GM23338 (cell line): ENCODE data around the gene HMGCS1. TPM values are rescaled to one million over a fixed set of nuclear protein-coding genes. Genes with fewer than 3 reads are reported as not detected.

Experiments
- ATAC-seq: fragments of 200-7000 bp; cut with Tn5 transposase; 3 replicates; pipeline ENCODE4 v1.9.1; 2020
- DNase-seq: peaks from one replicate; pipeline ENCODE4 v3.0.0-alpha.2; 2015; ENCODE audit warnings: low spot score
- H2AFZ ChIP-seq: fragments of 200-600 bp; sonication (generic); 2 replicates; pipeline ENCODE4 v1.8.0; 2016; ENCODE audit warnings: antibody characterized with exemption, mild to moderate bottlenecking, moderate library complexity
- H3F3A ChIP-seq: fragments of 200-600 bp; sonication (generic); replicated peaks from 2 replicates; pipeline ENCODE4 v1.8.0; 2017; ENCODE audit warnings: antibody characterized with exemption, mixed run types, low read depth
- H3K27ac ChIP-seq: fragments of 200-600 bp; sonication (generic); 2 replicates; pipeline ENCODE4 v1.6.1; 2016; ENCODE audit warnings: low read depth
- H3K27me3 ChIP-seq: fragments of 200-600 bp; sonication (generic); 2 replicates; pipeline ENCODE4 v1.8.0; 2016; ENCODE audit warnings: mild to moderate bottlenecking, mixed run types, moderate library complexity; ENCODE audit not compliant: insufficient read depth
- H3K36me3 ChIP-seq: fragments of 200-600 bp; sonication (generic); 2 replicates; pipeline ENCODE4 v1.8.0; 2016; ENCODE audit warnings: mild to moderate bottlenecking; ENCODE audit not compliant: insufficient read depth
- H3K4me1 ChIP-seq: fragments of 200-600 bp; sonication (generic); 2 replicates; pipeline ENCODE4 v1.8.0; 2016; ENCODE audit warnings: mild to moderate bottlenecking, moderate library complexity; ENCODE audit not compliant: insufficient read depth
- H3K4me2 ChIP-seq: fragments of 200-600 bp; sonication (generic); 2 replicates; pipeline ENCODE4 v1.7.1; 2017; ENCODE audit warnings: mixed run types
- H3K4me3 ChIP-seq: fragments of 200-600 bp; sonication (generic); 2 replicates; pipeline ENCODE4 v1.6.1; 2016; ENCODE audit warnings: mixed run types
- H3K79me2 ChIP-seq: fragments of 200-600 bp; sonication (generic); replicated peaks from 2 replicates; pipeline ENCODE4 v1.8.0; 2017; ENCODE audit warnings: mild to moderate bottlenecking; ENCODE audit not compliant: insufficient read depth
- H3K9me2 ChIP-seq: fragments of 200-600 bp; sonication (generic); 2 replicates; pipeline ENCODE4 v1.8.0; 2017; ENCODE audit not compliant: insufficient read depth
- H4K20me1 ChIP-seq: fragments of 200-600 bp; sonication (generic); replicated peaks from 2 replicates; pipeline ENCODE4 v1.8.0; 2017; ENCODE audit warnings: mild to moderate bottlenecking; ENCODE audit not compliant: insufficient read depth
- H3K27ac Mint-ChIP-seq: 2 replicates; pipeline ENCODE4 v1.8.0; 2020; ENCODE audit warnings: inconsistent platforms, mild to moderate bottlenecking, moderate library complexity, mixed read lengths
- H3K27me3 Mint-ChIP-seq: 3 replicates; pipeline ENCODE4 v1.8.0; 2022; ENCODE audit warnings: low read depth, mild to moderate bottlenecking, moderate library complexity, mixed read lengths, inconsistent platforms; ENCODE audit not compliant: insufficient read depth, poor library complexity
- H3K36me3 Mint-ChIP-seq: 3 replicates; pipeline ENCODE4 v1.8.0; 2021; ENCODE audit warnings: low read depth, mild to moderate bottlenecking, inconsistent platforms, moderate library complexity, mixed read lengths
- H3K4me1 Mint-ChIP-seq: 3 replicates; pipeline ENCODE4 v1.8.0; 2020; ENCODE audit warnings: mild to moderate bottlenecking, inconsistent platforms, mixed read lengths
- H3K4me3 Mint-ChIP-seq: 3 replicates; pipeline ENCODE4 v1.8.0; 2021; ENCODE audit warnings: moderate library complexity, mild to moderate bottlenecking, inconsistent platforms, mixed read lengths
- H3K9me3 Mint-ChIP-seq: 3 replicates; pipeline ENCODE4 v1.8.0; 2020; ENCODE audit warnings: moderate library complexity, mild to moderate bottlenecking, inconsistent platforms, mixed read lengths
- CREB1 ChIP-seq: fragments of 250-450 bp; sonication (Bioruptor Pico); IDR thresholded peaks from 2 replicates; pipeline ENCODE4 v1.5.0; 2020; ENCODE audit warnings: low read depth, mild to moderate bottlenecking, moderate library complexity
- EZH2phosphoT487 ChIP-seq: fragments of 200-600 bp; sonication (generic); IDR thresholded peaks from one replicate; pipeline ENCODE4 v1.8.1; 2018; ENCODE audit warnings: antibody characterized with exemption; ENCODE audit not compliant: unreplicated experiment
- JUNB ChIP-seq: IDR thresholded peaks from one replicate; pipeline ENCODE4 v1.6.1; 2016; ENCODE audit warnings: antibody characterized with exemption; ENCODE audit not compliant: unreplicated experiment
- NANOG ChIP-seq: IDR thresholded peaks from 2 replicates; pipeline ENCODE4 v1.6.1; 2016; ENCODE audit warnings: antibody characterized with exemption, borderline replicate concordance
- POLR2AphosphoS5 ChIP-seq: IDR thresholded peaks from 2 replicates; pipeline ENCODE4 v1.6.1; 2016; ENCODE audit warnings: antibody characterized with exemption, low read depth
- ZNF114 ChIP-seq: fragments of 250-450 bp; sonication (Bioruptor Pico); IDR thresholded peaks from 2 replicates; pipeline ENCODE4 v1.5.0; 2020; ENCODE audit warnings: mild to moderate bottlenecking, moderate library complexity
- ZNF331 ChIP-seq: fragments of 250-450 bp; sonication (Bioruptor Pico); IDR thresholded peaks from 2 replicates; pipeline ENCODE4 v1.5.0; 2020; ENCODE audit warnings: low read depth, mild to moderate bottlenecking, moderate library complexity
- polyA plus RNA-seq: library from polyadenylated mRNA; unstranded; fragments of >200 nt; fragmentation: Nextera tagmentation; extraction: Ambion mirVana; gene quantifications from 2 replicates; pipeline ENCODE4 v1.2.1, GENCODE V29; 2016
- total RNA-seq: library from RNA; depleted of rRNA; stranded (reverse); fragments of >200 nt; shearing (Covaris generic); gene quantifications from 2 replicates; pipeline ENCODE4 v1.2.3, GENCODE V29; 2014
- TF ChIP-seq, protein P1 (sequence below): IDR thresholded peaks from one replicate; pipeline ENCODE4 v1.6.1; 2018; ENCODE audit warnings: antibody characterized with exemption; ENCODE audit not compliant: unreplicated experiment
- TF ChIP-seq, protein P2 (sequence below): fragments of 250-450 bp; sonication (Bioruptor Pico); IDR thresholded peaks from 2 replicates; pipeline ENCODE4 v1.5.0; 2020; ENCODE audit warnings: mild to moderate bottlenecking, moderate library complexity

Gene HMGCS1
- total and polyA plus RNA-seq, 2 experiments from 2014 or later: 172 to 278 TPM

DNA sequence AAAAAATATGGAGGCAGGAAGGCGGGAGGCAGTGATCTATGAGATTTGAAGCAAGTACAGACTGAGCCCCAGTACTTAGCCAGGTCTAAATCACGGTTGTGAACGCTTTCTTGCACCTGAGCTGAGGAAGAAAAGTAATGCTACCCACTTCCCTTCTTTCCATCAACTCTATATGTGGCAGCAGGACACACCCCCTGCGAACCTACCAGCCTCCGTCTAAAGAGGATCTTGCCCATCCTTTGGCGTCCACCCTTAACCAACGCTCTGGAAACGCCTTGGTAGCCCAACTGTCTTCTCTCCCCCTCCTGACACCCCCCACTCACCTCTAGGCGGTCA, 545 bp downstream of the HMGCS1 start:
- peaks cover 56% of the 10 kb centered on the region for H3K79me2 ChIP-seq
- no peak for TF ChIP-seq POLR2AphosphoS5
- no peak for TF ChIP-seq JUNB
- no peak for TF ChIP-seq EZH2phosphoT487
- TF ChIP-seq, protein P1, sequence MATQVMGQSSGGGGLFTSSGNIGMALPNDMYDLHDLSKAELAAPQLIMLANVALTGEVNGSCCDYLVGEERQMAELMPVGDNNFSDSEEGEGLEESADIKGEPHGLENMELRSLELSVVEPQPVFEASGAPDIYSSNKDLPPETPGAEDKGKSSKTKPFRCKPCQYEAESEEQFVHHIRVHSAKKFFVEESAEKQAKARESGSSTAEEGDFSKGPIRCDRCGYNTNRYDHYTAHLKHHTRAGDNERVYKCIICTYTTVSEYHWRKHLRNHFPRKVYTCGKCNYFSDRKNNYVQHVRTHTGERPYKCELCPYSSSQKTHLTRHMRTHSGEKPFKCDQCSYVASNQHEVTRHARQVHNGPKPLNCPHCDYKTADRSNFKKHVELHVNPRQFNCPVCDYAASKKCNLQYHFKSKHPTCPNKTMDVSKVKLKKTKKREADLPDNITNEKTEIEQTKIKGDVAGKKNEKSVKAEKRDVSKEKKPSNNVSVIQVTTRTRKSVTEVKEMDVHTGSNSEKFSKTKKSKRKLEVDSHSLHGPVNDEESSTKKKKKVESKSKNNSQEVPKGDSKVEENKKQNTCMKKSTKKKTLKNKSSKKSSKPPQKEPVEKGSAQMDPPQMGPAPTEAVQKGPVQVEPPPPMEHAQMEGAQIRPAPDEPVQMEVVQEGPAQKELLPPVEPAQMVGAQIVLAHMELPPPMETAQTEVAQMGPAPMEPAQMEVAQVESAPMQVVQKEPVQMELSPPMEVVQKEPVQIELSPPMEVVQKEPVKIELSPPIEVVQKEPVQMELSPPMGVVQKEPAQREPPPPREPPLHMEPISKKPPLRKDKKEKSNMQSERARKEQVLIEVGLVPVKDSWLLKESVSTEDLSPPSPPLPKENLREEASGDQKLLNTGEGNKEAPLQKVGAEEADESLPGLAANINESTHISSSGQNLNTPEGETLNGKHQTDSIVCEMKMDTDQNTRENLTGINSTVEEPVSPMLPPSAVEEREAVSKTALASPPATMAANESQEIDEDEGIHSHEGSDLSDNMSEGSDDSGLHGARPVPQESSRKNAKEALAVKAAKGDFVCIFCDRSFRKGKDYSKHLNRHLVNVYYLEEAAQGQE: no peak
- TF ChIP-seq NANOG: no peak
- TF ChIP-seq ZNF114 (CRISPR knock-in tag): no peak
- TF ChIP-seq CREB1 (CRISPR knock-in tag): no peak
- no peak for TF ChIP-seq ZNF331
- H3F3A ChIP-seq: no peaks in the 10 kb centered on the region
- peak overlapping the region; percentile 79 for H3K4me2 ChIP-seq
- Mint-ChIP-seq H3K27ac (peak overlapping the region; percentile 98), H3K4me3 (peak overlapping the region; percentile 100), H3K9me3 (peaks cover 4% of the 10 kb centered on the region; the same call in 2 of the 3 replicates), H3K4me1 (peaks cover 52% of the 10 kb centered on the region), H3K36me3 (peaks cover 42% of the 10 kb centered on the region; the same call in 2 of the 3 replicates), H3K27me3 (peaks cover 5% of the 10 kb centered on the region)
- no peak overlapping the region for H2AFZ ChIP-seq
- no peak for DNase-seq
- peak overlapping the region; percentile 77 for H3K4me3 ChIP-seq
- no peaks in the 10 kb centered on the region for H3K27me3 ChIP-seq
- peaks cover 44% of the 10 kb centered on the region for H3K4me1 ChIP-seq
- ATAC-seq: no peak; the same call in 2 of the 3 replicates
- H3K9me2 ChIP-seq: peaks cover 15% of the 10 kb centered on the region
- peaks cover 50% of the 10 kb centered on the region for H4K20me1 ChIP-seq
- no peak overlapping the region for H3K27ac ChIP-seq
- H3K36me3 ChIP-seq: no peaks in the 10 kb centered on the region; the same call in 1 of the 2 replicates

DNA sequence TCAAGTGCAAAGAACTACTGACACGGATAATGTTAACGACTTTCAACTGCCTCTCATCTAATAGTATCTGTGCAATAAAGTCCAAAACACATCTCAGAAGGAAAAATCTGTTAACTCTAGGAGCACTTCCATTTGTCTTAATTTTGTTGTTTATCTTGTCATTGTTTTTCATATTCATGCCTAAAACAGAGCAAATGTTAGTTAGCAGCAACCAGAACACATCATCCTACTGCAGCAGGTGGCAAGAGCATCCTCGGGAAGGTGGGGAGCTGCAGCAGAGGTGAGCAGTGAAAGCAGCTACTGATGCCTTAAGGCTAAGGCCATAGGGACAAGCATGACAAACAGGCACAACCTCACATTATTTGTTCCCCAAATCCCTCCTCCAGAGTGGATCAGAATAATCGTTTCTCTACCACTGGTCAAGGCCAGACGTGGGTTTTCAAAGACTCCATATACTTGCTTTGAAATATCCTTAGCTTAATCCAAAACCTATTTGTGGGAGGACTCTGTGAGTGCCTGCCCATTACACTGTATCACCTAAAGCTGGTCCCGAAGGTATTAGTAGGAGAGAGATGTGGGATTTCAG, 1.0 kb downstream of the HMGCS1 start:
- Mint-ChIP-seq H3K27ac (peak overlapping the region; percentile 98), H3K27me3 (peaks cover 5% of the 10 kb centered on the region), H3K9me3 (peaks cover 4% of the 10 kb centered on the region; the same call in 2 of the 3 replicates), H3K4me3 (peak overlapping the region; percentile 100), H3K4me1 (peaks cover 53% of the 10 kb centered on the region), H3K36me3 (peaks cover 44% of the 10 kb centered on the region; the same call in 2 of the 3 replicates)
- ATAC-seq: no peak
- no peak for DNase-seq
- peaks cover 15% of the 10 kb centered on the region for H3K9me2 ChIP-seq
- no peaks in the 10 kb centered on the region for H3F3A ChIP-seq
- no peaks in the 10 kb centered on the region; the same call in 1 of the 2 replicates for H3K36me3 ChIP-seq
- H4K20me1 ChIP-seq: peaks cover 54% of the 10 kb centered on the region
- no peak overlapping the region for H3K27ac ChIP-seq
- H3K4me2 ChIP-seq: peak overlapping the region; percentile 79
- peak overlapping the region; percentile 77 for H3K4me3 ChIP-seq
- peaks cover 49% of the 10 kb centered on the region for H3K4me1 ChIP-seq
- no peaks in the 10 kb centered on the region for H3K27me3 ChIP-seq
- H2AFZ ChIP-seq: no peak overlapping the region
- H3K79me2 ChIP-seq: peaks cover 61% of the 10 kb centered on the region
- TF ChIP-seq, protein P2, sequence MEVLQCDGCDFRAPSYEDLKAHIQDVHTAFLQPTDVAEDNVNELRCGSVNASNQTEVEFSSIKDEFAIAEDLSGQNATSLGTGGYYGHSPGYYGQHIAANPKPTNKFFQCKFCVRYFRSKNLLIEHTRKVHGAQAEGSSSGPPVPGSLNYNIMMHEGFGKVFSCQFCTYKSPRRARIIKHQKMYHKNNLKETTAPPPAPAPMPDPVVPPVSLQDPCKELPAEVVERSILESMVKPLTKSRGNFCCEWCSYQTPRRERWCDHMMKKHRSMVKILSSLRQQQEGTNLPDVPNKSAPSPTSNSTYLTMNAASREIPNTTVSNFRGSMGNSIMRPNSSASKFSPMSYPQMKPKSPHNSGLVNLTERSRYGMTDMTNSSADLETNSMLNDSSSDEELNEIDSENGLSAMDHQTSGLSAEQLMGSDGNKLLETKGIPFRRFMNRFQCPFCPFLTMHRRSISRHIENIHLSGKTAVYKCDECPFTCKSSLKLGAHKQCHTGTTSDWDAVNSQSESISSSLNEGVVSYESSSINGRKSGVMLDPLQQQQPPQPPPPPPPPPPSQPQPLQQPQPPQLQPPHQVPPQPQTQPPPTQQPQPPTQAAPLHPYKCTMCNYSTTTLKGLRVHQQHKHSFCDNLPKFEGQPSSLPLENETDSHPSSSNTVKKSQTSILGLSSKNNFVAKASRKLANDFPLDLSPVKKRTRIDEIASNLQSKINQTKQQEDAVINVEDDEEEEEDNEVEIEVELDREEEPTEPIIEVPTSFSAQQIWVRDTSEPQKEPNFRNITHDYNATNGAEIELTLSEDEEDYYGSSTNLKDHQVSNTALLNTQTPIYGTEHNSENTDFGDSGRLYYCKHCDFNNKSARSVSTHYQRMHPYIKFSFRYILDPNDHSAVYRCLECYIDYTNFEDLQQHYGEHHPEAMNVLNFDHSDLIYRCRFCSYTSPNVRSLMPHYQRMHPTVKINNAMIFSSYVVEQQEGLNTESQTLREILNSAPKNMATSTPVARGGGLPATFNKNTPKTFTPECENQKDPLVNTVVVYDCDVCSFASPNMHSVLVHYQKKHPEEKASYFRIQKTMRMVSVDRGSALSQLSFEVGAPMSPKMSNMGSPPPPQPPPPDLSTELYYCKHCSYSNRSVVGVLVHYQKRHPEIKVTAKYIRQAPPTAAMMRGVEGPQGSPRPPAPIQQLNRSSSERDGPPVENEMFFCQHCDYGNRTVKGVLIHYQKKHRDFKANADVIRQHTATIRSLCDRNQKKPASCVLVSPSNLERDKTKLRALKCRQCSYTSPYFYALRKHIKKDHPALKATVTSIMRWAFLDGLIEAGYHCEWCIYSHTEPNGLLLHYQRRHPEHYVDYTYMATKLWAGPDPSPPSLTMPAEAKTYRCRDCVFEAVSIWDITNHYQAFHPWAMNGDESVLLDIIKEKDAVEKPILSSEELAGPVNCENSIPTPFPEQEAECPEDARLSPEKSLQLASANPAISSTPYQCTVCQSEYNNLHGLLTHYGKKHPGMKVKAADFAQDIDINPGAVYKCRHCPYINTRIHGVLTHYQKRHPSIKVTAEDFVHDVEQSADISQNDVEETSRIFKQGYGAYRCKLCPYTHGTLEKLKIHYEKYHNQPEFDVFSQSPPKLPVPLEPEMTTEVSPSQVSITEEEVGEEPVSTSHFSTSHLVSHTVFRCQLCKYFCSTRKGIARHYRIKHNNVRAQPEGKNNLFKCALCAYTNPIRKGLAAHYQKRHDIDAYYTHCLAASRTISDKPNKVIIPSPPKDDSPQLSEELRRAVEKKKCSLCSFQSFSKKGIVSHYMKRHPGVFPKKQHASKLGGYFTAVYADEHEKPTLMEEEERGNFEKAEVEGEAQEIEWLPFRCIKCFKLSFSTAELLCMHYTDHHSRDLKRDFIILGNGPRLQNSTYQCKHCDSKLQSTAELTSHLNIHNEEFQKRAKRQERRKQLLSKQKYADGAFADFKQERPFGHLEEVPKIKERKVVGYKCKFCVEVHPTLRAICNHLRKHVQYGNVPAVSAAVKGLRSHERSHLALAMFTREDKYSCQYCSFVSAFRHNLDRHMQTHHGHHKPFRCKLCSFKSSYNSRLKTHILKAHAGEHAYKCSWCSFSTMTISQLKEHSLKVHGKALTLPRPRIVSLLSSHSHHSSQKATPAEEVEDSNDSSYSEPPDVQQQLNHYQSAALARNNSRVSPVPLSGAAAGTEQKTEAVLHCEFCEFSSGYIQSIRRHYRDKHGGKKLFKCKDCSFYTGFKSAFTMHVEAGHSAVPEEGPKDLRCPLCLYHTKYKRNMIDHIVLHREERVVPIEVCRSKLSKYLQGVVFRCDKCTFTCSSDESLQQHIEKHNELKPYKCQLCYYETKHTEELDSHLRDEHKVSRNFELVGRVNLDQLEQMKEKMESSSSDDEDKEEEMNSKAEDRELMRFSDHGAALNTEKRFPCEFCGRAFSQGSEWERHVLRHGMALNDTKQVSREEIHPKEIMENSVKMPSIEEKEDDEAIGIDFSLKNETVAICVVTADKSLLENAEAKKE (CRISPR knock-in tag): no peak
